ENCODE measurements around the gene E4F1. TPM values are rescaled to one million over a fixed set of nuclear protein-coding genes. Genes with fewer than 3 reads are reported as not detected.
A peak's percentile ranks its signal among the peaks of the same experiment; 100 is the strongest.

The E4F1 gene
- total RNA-seq, 1 experiment from 2014 or later, result 41.6 TPM

DNA sequence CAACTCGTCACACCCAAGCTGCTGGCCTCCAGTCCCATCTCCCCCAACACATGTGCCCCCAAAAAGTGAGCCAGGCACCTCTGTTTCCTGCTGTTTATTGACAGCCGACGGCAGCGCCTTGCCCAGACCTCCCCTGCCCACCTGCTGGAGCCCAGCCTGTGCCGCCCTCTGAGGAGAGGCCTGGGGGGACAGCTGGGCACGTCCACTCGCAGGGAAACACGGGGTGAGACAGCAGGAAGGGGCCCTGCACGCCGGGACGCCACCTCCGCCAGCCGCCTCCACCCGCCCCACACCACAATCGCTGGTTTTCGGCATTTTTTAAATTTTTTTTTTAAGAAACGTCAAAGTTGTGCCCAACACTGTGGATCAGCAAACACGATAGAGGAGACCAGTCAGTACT, 46.3 kb upstream of the E4F1 start:
- intact Hi-C loops (cut with micrococcal nuclease; ENCODE audit: unreplicated experiment), result no loop called here
- TF ChIP-seq, protein P1, sequence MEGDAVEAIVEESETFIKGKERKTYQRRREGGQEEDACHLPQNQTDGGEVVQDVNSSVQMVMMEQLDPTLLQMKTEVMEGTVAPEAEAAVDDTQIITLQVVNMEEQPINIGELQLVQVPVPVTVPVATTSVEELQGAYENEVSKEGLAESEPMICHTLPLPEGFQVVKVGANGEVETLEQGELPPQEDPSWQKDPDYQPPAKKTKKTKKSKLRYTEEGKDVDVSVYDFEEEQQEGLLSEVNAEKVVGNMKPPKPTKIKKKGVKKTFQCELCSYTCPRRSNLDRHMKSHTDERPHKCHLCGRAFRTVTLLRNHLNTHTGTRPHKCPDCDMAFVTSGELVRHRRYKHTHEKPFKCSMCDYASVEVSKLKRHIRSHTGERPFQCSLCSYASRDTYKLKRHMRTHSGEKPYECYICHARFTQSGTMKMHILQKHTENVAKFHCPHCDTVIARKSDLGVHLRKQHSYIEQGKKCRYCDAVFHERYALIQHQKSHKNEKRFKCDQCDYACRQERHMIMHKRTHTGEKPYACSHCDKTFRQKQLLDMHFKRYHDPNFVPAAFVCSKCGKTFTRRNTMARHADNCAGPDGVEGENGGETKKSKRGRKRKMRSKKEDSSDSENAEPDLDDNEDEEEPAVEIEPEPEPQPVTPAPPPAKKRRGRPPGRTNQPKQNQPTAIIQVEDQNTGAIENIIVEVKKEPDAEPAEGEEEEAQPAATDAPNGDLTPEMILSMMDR (conservative IDR thresholded peaks at IDR 0.05; ENCODE audit: low read depth, low read length), result no peak
- TF ChIP-seq EZH2 (IDR thresholded peaks at IDR 0.05; ENCODE audit: borderline replicate concordance, low read depth, low read length, poor library complexity, severe bottlenecking), result no peak
- H3K4me3 ChIP-seq (ENCODE audit: low read depth, low read length, poor library complexity, severe bottlenecking), result no peak overlapping the region
- no peaks in the 10 kb centered on the region for H3K9me3 ChIP-seq (ENCODE audit: low read depth, low read length, poor library complexity, severe bottlenecking)
- peaks cover 29% of the 10 kb centered on the region for H3K36me3 ChIP-seq (ENCODE audit: insufficient read depth, low read length, poor library complexity, severe bottlenecking)
- H3K4me1 ChIP-seq (ENCODE audit: insufficient read depth, low read length, poor library complexity, severe bottlenecking), result no peaks in the 10 kb centered on the region
- POLR2A ChIA-PET (ENCODE audit: low non-redundant PET), result no interaction called here
- no peak overlapping the region for H3K27ac ChIP-seq (ENCODE audit: low read depth, low read length, poor library complexity, severe bottlenecking)
- no peak for DNase-seq (ENCODE audit: low spot score)
- CTCF ChIA-PET, result no interaction called here
- no TSS peak for BruUV-seq (replicated peaks)
- no peaks in the 10 kb centered on the region for H3K27me3 ChIP-seq (replicated peaks; ENCODE audit: insufficient read depth, low read depth, low read length, poor library complexity)

DNA sequence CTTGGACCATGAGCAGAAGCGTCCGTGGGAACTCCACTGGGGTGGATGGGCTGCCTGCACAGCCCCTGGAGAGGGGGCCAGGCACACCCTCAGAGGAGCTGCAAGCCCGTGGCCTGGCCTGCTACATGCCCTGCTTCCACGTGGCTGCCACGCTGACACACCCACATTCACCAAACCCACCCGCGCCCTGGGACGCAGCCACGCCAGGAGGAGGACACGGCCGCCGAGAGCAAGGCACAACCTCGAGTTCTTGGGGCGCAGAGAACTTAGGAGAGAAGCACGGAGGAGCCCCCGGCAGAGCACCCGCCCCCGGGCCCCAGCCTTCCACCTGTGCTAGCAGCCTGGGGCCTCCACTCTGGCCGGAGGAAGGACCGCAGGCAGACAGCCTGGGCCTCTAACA, 45.8 kb upstream of the E4F1 start:
- Histone ChIP-seq H3K36me3 (ENCODE audit: insufficient read depth, low read length, poor library complexity, severe bottlenecking) (peaks cover 29% of the 10 kb centered on the region), H3K27ac (ENCODE audit: low read depth, low read length, poor library complexity, severe bottlenecking) (no peak overlapping the region), H3K4me3 (ENCODE audit: low read depth, low read length, poor library complexity, severe bottlenecking) (no peak overlapping the region), H3K9me3 (ENCODE audit: low read depth, low read length, poor library complexity, severe bottlenecking) (no peaks in the 10 kb centered on the region), H3K27me3 (replicated peaks; ENCODE audit: insufficient read depth, low read depth, low read length, poor library complexity) (no peaks in the 10 kb centered on the region), H3K4me1 (ENCODE audit: insufficient read depth, low read length, poor library complexity, severe bottlenecking) (no peaks in the 10 kb centered on the region)
- no peak for DNase-seq (ENCODE audit: low spot score)
- intact Hi-C loops (cut with micrococcal nuclease; ENCODE audit: unreplicated experiment), result no loop called here
- POLR2A ChIA-PET (ENCODE audit: low non-redundant PET), result no interaction called here
- TF ChIP-seq, protein P1 (conservative IDR thresholded peaks at IDR 0.05; ENCODE audit: low read depth, low read length), result no peak
- TF ChIP-seq EZH2 (IDR thresholded peaks at IDR 0.05; ENCODE audit: borderline replicate concordance, low read depth, low read length, poor library complexity, severe bottlenecking), result no peak
- CTCF ChIA-PET, result no interaction called here
- TSS peak; percentile 88 for BruUV-seq (replicated peaks)

DNA sequence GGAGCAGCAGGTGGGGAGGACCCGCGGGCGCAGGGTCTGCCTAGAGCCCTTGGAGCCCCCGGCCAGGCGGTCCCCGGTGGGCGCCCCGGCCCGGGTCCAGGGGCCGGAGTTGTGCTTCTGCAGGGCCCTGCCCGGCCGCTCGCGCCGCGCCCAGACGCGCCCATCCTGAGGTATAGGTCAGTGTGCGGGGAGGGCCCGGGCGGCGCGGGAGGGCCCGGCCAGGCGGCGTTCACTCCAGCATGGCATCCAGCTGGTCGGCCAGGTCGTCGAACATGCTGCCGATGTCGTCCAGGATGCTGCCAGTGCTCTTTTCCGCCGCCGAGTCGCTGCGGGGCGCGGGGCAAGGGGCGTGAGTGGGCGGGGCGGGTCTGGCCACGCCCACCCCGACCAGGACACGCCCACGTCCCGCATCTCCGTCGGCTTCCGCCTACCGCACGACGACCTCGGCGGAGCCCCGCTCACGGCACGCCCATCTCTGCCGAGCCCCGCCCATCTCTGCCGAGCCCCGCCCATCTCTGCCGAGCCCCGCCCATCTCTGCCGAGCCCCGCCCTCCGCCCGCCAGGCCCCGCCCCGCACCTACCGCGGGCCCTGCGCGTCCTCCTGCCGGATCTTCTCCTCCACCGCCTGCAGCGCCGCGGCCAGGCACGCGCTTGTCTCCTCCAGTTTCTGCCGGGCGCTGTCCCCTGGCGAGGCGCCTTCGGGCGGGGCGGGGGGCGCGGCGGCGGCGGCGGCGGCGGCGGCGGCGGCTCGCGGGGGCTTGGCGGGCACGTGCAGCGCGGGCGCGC, 44.9 kb upstream of the E4F1 start:
- BruUV-seq (replicated peaks), result no TSS peak
- intact Hi-C loops (cut with micrococcal nuclease; ENCODE audit: unreplicated experiment), result no loop called here

More for the DNA sequence above, 44.9 kb upstream of the E4F1 start:
- peaks cover 29% of the 10 kb centered on the region for H3K36me3 ChIP-seq (ENCODE audit: insufficient read depth, low read length, poor library complexity, severe bottlenecking)
- H3K27me3 ChIP-seq (replicated peaks; ENCODE audit: insufficient read depth, low read depth, low read length, poor library complexity), result no peaks in the 10 kb centered on the region
- peak; percentile 67 for DNase-seq (ENCODE audit: low spot score)
- no peak overlapping the region for H3K27ac ChIP-seq (ENCODE audit: low read depth, low read length, poor library complexity, severe bottlenecking)
- POLR2A ChIA-PET (ENCODE audit: low non-redundant PET), result no interaction called here
- no peaks in the 10 kb centered on the region for H3K9me3 ChIP-seq (ENCODE audit: low read depth, low read length, poor library complexity, severe bottlenecking)
- CTCF ChIA-PET, result no interaction called here
- H3K4me1 ChIP-seq (ENCODE audit: insufficient read depth, low read length, poor library complexity, severe bottlenecking), result no peaks in the 10 kb centered on the region
- H3K4me3 ChIP-seq (ENCODE audit: low read depth, low read length, poor library complexity, severe bottlenecking), result no peak overlapping the region
- TF ChIP-seq, protein P1 (conservative IDR thresholded peaks at IDR 0.05; ENCODE audit: low read depth, low read length), result no peak
- TF ChIP-seq EZH2 (IDR thresholded peaks at IDR 0.05; ENCODE audit: borderline replicate concordance, low read depth, low read length, poor library complexity, severe bottlenecking), result no peak
